HG03439 (cell line): Measurements from ENCODE around the gene KASH5.
"Not testable (repeated sequence)": the region's sequence is repeated elsewhere in the genome, so short reads cannot be mapped to it uniquely, and the experiment has no call there.

Source experiments
- ATAC-seq: cut with Tn5 transposase; IDR thresholded peaks from one replicate; pipeline ENCODE4 v1.9.1; 2021; ENCODE audit warnings: mild to moderate bottlenecking, moderate library complexity; ENCODE audit not compliant: unreplicated experiment

Gene KASH5

GRCh38 chr19:49453757-49454240, 65.8 kb downstream of the KASH5 start:
- no peak for ATAC-seq

- ATAC-seq: no peak
Observed at GRCh38 chr19:49455773-49456172, 67.7 kb downstream of the KASH5 start.

- ATAC-seq: no peak
Observed at GRCh38 chr19:49456326-49456725, 68.3 kb downstream of the KASH5 start.

- no peak for ATAC-seq
Observed at GRCh38 chr19:49458567-49458903, 70.5 kb downstream of the KASH5 start.

- no peak for ATAC-seq
Observed at GRCh38 chr19:49459388-49459787, 71.3 kb downstream of the KASH5 start.

- ATAC-seq: not testable (repeated sequence)
Observed at GRCh38 chr19:49461130-49461529, 73.1 kb downstream of the KASH5 start.

GRCh38 chr19:49461656-49462055, 73.6 kb downstream of the KASH5 start:
- no peak for ATAC-seq

GRCh38 chr19:49462492-49462891, 74.4 kb downstream of the KASH5 start:
- no peak for ATAC-seq

- ATAC-seq: no peak
Observed at GRCh38 chr19:49463960-49464740, 76.1 kb downstream of the KASH5 start.

GRCh38 chr19:49465371-49465770, 77.3 kb downstream of the KASH5 start:
- no peak for ATAC-seq
